GM21390 (cell line): Measurements from ENCODE around the gene PPP2R1A.
A peak's percentile ranks its signal among the peaks of the same experiment; 100 is the strongest.

Experiments used
- ATAC-seq: cut with Tn5 transposase; IDR thresholded peaks from one replicate; pipeline ENCODE4 v1.9.1; 2021; ENCODE audit not compliant: unreplicated experiment

The PPP2R1A gene

GRCh38 chr19:52189735-52190486, at the start of gene PPP2R1A:
Gene PPP2R1A, plus strand, starts transcription at chr19:52190052. Its CDS starts 45 bp downstream, at chr19:52190097.
- ATAC-seq: peak; percentile 87

GRCh38 chr19:52141203-52141602, 48.6 kb upstream of the PPP2R1A start:
- ATAC-seq: no peak

GRCh38 chr19:52142001-52142595, 47.8 kb upstream of the PPP2R1A start:
- ATAC-seq: no peak

- no peak for ATAC-seq
Observed at GRCh38 chr19:52148256-52148655, 41.6 kb upstream of the PPP2R1A start.

GRCh38 chr19:52155596-52156359, 34.1 kb upstream of the PPP2R1A start:
- no peak for ATAC-seq

GRCh38 chr19:52170304-52170703, 19.5 kb upstream of the PPP2R1A start:
- ATAC-seq: no peak

- ATAC-seq: no peak
Observed at GRCh38 chr19:52170863-52171320, 19.0 kb upstream of the PPP2R1A start.

- peak; percentile 73 for ATAC-seq
Observed at GRCh38 chr19:52171321-52172169, 18.3 kb upstream of the PPP2R1A start, which contains the start of gene ZNF836. Gene ZNF836, minus strand, starts transcription at chr19:52171621. Its CDS starts 3,549 bp downstream, at chr19:52168072.

- no peak for ATAC-seq
Observed at GRCh38 chr19:52172347-52172746, 17.5 kb upstream of the PPP2R1A start.

GRCh38 chr19:52176574-52176973, 13.3 kb upstream of the PPP2R1A start:
- ATAC-seq: no peak

GRCh38 chr19:52187407-52187806, 2.4 kb upstream of the PPP2R1A start:
- ATAC-seq: no peak

GRCh38 chr19:52188822-52189734, 774 bp upstream of the PPP2R1A start:
- peak; percentile 2 for ATAC-seq

- peak; percentile 0 for ATAC-seq
Observed at GRCh38 chr19:52190487-52191293, 838 bp downstream of the PPP2R1A start.

- no peak for ATAC-seq
Observed at GRCh38 chr19:52191389-52191788, 1.5 kb downstream of the PPP2R1A start.

- no peak for ATAC-seq
Observed at GRCh38 chr19:52191951-52192350, 2.1 kb downstream of the PPP2R1A start.

GRCh38 chr19:52196256-52196967, 6.6 kb downstream of the PPP2R1A start:
- ATAC-seq: no peak

- ATAC-seq: no peak
Observed at GRCh38 chr19:52197964-52198363, 8.1 kb downstream of the PPP2R1A start.

- no peak for ATAC-seq
Observed at GRCh38 chr19:52198678-52199077, 8.8 kb downstream of the PPP2R1A start.
